ENCODE results near the gene LGSN.
"Not testable (repeated sequence)": the region's sequence is repeated elsewhere in the genome, so short reads cannot be mapped to it uniquely, and the experiment has no call there.

Gene LGSN

DNA sequence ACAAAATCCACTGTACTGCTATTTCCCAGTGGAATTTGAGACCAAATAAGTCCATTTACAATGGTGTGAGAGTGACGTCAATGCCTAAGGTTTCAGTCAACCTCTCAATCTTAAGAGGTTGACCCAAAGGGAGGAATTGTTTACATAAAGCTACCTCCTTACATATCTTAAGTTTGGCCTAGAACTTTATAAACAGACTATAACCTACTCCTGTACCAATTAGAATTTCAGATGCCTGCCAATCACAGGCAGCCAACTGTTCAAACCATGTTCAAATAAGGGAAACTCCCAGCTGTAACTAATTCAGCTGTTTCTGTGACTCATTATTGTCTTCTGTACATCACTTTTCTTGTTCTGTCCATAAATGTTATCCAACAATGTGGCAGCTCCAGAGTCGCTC lies 14.5 kb downstream of the LGSN start:
- no peak for DNase-seq (ENCODE audit: low read depth)

DNA sequence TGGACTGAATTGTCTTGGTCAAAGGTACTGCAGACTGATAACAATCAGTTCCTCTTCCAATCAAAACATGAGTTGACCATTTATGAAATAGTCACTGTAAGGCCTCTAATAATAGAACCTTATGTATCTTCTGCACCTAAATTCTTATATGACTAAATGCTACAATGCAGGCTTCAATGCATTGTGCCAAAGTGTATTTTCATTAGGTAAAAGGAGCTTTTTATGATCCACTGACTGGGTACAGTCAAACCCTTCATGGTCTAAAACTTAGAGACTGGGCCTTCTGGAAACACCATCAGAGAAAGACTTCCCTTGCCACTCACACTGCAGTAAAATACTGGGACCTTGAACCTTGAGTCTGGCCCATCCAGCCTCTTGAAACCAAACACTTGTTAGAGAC lies 16.3 kb downstream of the LGSN start:
- DNase-seq (ENCODE audit: low read depth): no peak

DNA sequence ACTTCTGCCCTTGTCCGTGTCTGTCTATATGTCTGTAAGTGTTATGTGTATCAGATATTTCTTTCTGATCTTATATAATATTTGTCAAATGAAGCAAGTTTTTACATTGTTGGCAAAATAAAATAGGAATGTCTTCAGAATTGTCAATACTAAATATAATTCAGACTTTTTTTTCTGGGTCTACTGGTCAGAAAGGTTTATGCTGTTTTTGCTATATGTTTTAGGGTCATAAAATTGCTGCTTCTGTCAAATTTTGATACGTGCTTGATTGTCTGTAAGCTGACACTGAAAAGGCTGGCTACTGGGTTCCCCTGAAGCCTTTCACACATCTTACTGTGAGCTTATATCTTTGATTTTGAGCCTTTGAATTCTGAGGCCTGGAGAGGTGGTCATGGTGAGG lies 20.1 kb downstream of the LGSN start:
- DNase-seq (ENCODE audit: low read depth): no peak

DNA sequence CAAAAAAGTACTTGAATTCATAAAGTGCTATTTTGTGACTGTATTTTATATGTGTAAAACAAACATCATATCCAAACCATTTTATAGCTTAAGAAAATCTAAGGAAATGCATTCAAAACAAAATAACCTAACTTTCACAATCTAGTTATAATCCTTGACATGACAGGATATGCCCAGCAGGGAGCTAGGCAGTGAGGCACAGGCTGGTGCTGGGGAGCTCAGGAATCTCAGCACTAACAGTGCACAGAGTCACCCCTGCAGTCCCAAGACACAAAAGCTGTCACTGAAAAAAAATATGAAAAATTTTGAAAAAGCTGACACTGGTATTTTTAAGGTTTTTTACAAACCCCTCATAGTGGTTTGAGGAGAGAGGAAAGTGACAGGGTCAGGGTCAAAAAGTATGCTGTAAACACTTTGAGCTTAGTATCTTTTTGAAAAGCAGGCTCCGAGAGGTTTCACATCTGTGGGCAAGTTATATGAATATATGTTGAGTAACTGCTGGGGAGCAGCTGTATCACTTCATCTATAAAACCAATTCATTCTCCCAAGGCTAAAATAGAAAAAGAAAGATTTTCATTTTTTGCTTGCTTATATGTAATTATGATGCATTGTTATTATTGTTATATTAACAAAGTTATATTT lies 24.1 kb downstream of the LGSN start:
- no peak for DNase-seq (ENCODE audit: low read depth)

DNA sequence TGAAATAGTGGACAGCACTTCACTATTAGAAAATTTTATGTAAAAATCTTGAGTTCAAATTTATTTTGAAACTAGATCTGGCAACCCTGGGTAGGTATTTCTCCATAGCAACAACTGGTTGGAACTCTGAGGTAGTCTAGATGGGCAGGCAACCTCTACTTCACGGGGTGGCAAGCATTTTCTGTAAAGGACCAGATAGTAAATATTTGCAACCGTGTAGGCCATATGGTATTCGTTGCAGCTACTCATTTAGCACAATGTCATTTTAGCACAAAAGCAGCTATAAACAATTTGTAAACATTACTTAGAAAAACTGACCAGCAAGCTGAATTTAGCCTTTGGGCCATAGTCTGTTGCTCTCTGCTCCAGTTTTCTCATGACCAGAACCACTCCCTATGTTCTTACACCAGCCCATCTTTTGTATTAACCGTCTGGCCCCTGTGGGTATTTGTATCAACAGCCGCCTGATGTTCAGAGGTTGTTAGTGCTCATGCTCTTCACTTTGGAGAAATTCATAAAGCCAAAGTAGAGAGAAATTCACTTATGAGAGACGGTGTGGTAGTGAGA lies 29.2 kb downstream of the LGSN start:
- DNase-seq (ENCODE audit: low read depth): no peak

DNA sequence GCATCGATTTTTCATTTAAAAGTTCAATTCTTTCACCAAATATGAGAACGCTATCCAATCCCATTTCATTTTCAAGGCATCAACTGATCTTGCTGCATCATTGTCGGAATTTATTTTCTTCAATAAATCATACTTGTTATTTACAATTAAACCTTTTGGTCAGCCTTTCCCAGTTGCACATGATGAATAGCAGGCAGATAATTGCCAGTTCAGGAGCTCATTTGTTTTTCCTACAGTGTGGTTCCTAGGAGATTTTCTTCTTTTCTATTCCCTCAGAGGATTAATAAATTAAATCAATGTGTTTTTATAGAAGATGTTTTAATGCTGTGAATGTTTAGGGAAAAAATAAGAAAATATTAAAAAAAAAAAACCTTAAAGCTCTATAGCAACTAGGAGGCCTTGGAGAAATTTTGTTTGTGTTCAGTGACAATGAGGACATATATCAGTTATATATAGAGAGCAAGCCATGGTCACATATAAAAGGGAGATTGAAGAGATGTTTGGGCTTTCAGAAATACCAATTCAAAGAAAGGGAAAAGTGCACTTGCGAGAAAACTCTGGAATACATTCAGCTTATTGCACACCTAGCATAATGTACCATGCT lies 30.4 kb downstream of the LGSN start:
- DNase-seq (ENCODE audit: low read depth): no peak

DNA sequence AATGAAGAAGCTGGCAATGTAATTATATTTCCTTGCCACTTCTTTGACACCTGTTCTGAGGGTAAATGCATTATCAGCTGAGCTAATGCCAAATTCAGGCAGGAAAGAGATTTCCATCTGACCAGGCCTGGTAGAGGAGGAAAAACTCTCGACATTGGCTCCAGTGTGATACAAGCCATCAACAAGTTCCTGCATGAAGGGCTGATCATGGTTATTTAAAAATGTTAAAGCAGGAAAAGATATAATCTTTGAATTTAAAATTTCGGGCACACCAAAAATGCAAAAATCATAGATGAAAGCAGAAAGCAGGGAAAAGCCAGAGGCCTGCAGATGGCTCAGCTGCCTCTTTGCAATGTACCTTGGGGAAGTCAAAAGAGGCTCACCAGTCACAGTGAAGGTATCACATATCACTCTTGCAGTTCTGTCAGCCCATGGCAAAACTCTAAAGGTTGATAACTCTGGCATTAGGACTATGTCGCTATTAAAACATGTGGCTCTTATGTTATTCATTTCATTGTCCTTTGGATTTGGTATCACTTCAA lies 39.1 kb downstream of the LGSN start:
- DNase-seq (ENCODE audit: low read depth): no peak

DNA sequence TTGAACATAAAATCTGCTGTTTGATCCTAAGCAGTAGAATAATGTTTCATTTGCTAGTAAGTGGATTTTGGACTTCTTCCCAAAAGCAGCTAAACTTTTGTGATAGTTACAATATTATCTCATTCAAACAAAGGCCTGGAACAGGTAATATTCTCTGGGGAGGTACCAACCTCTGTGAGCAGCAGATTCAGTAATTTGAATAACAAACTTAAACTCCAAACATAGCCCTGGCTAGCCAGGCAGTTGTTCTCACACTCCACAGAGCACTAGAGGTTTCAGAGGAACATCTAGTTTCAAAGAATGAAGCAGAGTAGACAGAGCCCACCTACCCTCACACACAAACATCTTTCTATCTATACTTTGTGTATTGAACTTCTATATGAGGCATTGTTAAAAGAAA lies 40.9 kb downstream of the LGSN start:
- no peak for DNase-seq (ENCODE audit: low read depth)

DNA sequence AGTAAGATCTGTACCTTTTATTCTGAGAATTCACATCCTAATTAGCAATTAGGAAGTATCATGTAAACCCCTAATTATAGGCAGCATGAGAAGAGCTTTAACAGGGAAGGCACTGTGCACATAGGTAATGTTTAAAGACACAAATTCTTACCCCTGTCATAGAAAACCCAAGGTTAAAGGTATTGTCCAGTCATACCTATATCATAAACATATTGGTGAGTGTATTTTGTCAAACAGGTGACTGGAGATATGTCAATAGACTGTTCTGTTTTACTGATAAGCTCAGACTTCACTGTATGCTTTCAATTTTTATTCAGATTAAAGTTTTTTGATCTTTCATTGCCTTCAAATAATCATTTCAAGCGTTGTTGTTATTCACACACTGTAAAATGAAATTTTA lies 43.8 kb downstream of the LGSN start:
- DNase-seq (ENCODE audit: low read depth): no peak

DNA sequence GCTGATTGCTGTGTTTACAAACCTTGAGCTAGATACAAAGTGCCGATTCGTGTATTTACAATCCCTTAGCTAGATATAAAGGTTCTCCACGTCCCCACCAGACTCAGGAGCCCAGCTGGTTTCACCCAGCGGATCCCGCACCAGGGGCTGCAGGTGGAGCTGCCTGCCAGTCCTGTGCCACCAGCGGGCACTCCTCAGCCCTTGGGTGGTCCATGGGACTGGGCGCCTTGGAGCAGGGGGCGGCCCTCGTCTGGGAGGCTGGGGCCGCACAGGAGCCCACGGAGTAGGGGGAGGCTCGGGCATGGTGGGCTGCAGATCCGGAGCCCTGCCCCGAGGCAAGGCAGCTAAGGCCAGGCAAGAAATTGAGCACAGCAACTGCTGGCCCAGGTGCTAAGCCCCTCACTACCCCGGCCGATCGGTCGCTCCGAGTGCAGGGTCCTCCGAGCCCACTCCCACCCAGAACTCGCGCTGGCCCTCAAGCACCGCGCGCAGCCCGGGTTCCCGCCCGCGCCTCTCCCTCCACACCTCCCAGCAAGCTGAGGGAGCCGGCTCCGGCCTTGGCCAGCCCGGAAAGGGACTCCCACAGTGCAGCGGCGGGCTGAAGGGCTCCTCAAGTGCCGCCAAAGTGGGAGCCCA lies 44.9 kb downstream of the LGSN start:
- not testable (repeated sequence) for DNase-seq (ENCODE audit: low read depth)

DNA sequence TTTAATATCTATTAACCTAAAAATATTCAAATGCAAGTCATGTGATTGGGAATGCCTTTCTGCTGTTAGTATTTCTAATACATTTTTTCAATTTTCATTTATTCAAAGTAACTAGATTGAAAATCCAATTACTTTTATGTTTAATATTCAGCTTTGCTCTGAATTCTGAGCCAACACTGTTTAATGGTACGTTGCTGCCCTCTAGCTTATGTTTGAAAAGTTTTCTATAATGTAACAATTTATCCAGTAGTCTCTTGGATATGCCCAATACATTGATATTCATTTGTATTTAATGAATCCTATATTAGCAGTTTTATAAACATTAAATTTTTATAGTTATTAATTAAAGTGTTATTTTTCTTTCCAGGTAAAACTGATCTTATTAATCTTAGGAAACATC lies 47.4 kb downstream of the LGSN start:
- no peak for DNase-seq (ENCODE audit: low read depth)

DNA sequence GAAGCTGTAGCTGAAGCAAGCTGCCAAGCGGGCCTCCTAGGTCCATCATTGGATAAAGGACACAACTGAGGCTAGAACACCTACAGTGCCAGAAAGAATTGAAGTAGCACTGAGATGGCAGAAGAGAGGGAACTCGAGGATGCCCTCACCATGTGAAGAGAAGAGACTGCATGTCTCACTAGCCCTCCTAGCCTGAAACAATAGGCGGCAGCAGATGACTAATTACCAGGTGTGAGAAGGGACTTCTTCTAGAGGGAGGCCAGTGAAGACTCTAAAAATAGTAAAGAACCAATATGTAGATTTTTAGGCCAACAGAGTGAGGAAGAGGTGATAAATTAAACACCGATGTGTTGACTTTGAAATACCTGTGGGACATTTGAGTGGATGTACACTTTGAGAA lies 50.3 kb downstream of the LGSN start:
- DNase-seq (ENCODE audit: low read depth): no peak

DNA sequence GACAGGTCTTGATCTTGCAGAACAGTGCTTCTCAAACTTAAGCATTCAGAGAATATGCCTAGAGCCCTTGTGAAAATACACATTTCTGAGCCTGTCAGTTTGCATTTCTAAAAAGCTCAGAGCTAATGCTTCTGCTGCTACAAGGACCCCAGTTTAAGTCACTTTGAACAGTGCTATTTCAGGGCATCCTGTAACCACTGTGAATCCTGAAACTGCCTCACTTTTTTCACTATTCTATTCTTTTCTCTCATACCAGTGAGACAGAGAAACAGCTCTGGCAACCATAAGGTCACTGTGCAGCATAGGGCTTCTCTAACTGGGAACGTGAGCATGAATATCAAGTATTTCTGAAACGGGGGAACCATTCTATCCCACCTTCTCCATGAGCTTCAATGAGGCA lies 51.2 kb downstream of the LGSN start:
- no peak for DNase-seq (ENCODE audit: low read depth)

DNA sequence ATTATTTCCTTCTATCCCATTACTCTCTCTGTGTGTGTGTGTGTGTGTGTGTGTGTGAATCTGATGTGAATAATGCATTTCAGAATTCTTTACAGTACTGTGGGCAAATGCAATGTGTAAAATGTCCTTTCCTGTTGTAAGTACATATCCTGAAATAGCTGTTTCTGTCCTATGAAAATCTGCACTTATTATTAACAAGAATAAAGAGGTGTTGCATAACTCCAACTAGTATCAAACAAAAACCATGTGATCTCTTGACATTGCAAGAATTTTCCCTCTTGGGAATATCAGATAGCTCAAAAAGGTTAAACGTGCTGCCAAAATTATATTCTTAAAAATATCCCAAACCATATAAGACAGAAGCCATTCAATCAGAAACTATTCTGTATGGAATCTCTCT lies 52.0 kb downstream of the LGSN start:
- no peak for DNase-seq (ENCODE audit: low read depth)

DNA sequence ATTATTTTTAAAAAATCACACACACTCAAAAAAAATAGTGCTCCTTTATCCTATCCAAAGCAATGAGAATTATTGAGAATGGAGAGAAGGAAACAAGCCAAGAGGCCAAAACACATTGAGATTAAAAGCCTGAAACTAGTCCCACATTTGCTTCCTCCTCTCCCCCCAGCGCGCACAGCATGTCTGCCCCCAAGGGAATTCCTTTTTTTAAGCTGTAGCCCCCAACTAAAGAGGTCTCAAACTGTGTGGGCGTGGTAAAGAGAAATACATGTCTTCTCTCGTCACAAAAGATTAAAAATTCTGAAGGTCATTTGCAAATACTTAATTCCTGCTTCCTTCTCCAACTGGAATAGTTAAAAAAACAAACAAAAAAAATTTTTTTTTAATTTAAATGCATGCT lies 52.7 kb downstream of the LGSN start:
- DNase-seq (ENCODE audit: low read depth): no peak

DNA sequence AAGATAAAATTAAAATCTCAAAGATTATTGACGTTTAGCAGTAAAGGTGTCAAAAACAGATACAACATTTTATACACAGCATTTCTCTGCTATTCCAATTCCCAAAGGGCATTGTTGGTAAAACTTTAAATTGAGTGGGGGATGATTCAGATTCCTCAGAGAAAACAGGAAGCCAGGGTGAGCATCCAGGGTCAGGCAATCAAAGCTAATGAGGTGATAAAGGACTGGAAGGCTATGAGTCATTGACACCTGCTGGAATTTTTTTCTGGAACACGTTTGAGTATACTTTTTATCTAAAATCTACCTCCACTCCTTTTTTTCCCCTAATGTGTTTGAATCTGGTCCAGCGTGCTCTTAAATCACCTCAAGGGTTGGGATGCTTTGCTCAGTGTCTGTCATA lies 56.3 kb downstream of the LGSN start:
- no peak for DNase-seq (ENCODE audit: low read depth)

DNA sequence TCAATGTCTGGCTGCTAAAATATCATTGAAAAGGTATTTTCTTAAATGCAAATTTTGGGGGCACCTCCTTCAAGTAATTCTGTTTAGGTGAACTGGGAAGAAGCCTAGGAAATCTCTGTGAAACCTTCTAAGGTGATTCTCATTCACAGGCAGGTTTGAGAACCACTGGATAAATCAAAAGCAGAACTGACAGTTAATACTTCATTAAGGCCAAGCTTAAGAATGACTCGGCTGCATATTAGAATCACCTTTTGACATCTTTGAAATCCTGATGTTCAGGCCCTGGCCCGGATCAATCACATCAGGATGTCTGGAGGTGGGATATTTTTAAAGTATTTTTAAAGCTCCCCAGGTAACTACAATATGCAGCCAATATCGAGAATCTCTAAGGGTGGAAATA lies 58.0 kb downstream of the LGSN start:
- no peak for DNase-seq (ENCODE audit: low read depth)

DNA sequence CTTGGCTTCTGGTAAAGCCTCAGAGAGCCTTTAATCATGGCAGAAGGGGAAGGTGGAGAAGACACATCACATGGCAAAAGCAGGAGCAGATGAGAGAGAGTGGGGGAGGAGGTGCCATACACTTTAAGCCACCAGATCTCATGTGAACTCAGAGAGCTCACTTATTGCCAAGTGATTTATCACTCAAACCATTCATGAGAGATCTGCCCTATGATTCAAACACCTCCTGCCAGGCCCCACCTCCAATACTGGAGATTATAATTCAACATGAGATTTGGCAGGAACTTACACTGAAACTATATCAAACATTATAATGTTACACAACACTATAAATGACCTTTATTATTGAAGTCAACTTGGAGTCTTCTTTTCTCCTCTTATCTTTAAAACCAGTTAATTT lies 60.6 kb downstream of the LGSN start:
- DNase-seq (ENCODE audit: low read depth): no peak

DNA sequence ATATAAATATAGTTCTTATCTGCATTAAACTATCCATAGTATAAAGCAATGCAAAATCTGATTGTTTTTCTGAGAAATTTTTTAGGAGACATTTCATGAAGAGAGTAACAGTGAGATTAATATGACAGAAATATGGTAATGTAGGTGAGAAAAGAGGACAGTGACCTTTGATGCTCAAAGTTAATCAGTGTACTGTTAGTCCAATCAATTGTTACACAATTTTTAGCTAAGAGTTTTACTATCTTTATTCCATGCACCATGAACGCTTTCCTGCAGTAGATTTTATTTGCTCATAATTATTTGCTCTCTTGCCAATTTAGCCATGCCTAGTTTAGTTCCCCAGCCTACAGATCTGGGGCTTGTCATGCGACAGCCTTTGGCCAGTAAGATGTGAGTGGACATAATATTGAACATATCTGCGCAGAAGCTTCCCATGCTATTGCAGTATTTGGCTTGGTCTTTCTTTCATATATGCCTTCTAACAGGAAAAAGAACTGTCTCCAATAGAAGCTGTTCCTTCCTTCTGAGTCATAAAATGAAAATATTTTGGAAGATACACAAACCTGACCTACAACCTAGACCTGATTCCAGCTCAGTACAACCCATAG lies 69.8 kb downstream of the LGSN start:
- DNase-seq (ENCODE audit: low read depth): no peak

DNA sequence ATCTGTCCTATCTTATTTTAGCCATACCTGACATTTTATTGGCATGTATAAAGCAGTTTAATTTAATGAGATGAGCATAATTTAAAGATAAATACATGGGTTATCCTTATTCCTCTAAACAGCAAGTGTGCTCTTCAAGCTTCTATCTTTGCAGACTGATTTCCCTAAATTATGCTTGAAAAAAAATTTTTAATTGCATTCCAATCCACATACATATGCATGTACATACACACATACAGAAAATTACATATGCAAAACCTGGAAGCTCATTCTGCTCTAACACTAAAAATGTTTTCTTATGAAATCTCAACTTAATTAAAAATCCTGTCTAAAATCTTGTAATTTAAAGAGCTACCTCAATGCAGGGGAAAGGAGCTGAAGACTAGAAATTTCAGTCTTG lies 73.2 kb downstream of the LGSN start:
- DNase-seq (ENCODE audit: low read depth): no peak

DNA sequence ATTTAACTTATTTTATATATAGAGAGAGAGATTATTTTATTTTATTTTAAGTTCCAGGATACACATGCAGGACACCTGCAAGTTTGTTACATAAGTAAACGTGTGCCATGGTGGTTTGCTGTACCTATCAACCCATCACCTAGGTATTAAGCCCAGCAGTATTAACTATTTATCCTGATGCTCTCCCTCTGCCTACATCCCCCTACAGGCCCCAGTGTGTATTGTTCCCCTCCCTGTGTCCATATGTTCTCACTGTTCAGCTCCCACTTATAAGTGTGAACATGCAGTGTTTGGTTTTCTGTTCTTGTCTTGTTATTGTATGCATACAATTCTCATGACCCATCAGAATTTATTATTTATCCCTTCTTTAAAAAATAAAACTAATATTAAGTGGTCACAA lies 73.9 kb downstream of the LGSN start:
- DNase-seq (ENCODE audit: low read depth): no peak

DNA sequence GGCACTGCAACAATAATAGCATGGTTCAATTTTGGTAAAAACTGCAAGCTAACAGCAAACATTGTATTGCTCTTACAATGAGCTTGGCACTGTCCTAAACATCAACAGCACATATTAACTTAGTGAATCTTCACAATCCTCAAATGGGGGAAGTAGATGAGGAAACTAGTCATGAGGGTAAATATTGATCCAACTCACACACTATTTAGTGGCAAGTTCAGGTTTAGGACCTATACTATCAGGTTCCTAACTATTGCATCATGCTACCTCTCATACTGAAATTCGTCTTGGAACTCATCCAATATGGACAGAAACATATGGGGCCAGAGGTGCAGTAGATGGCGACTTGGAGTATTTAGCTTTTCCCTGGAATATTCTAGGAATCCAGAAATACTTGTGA lies 74.4 kb downstream of the LGSN start:
- no peak for DNase-seq (ENCODE audit: low read depth)

DNA sequence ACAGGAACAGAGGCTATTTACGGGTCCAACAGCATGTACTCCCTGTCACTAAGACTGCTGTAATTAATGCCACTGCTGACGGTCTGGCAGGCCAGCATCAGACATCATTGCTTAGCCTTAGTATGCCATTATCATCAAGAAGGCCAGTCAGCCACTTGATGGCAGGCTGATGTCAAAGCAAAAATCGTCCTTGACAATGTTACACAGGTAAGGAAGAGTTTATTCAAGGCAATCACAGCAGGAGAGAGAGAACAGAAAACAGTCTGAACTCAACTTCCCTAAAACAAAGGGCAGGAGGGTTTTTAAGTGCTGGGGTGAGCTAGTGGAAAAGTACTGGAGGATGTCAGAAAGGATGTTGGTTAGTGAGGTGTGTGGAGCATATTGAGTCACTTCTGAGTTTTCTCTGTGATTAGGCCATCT lies 83.4 kb downstream of the LGSN start:
- no peak for DNase-seq (ENCODE audit: low read depth)

Data from activated T-helper 9 cell treated with anti-CD3 and anti-CD28 coated beads, Interleukin-2, amount 50 U/mL, for 16 hours (primary cell).